Stimulated activated naive CD4-positive, alpha-beta T cell (primary cell): ENCODE measurements around the gene ZNF738.

Experiments used
- DNase-seq, 6 experiments: peaks; one replicate each; lab custom pipeline; 2025; lab: John Stamatoyannopoulos, UW

ZNF738 gene

DNA sequence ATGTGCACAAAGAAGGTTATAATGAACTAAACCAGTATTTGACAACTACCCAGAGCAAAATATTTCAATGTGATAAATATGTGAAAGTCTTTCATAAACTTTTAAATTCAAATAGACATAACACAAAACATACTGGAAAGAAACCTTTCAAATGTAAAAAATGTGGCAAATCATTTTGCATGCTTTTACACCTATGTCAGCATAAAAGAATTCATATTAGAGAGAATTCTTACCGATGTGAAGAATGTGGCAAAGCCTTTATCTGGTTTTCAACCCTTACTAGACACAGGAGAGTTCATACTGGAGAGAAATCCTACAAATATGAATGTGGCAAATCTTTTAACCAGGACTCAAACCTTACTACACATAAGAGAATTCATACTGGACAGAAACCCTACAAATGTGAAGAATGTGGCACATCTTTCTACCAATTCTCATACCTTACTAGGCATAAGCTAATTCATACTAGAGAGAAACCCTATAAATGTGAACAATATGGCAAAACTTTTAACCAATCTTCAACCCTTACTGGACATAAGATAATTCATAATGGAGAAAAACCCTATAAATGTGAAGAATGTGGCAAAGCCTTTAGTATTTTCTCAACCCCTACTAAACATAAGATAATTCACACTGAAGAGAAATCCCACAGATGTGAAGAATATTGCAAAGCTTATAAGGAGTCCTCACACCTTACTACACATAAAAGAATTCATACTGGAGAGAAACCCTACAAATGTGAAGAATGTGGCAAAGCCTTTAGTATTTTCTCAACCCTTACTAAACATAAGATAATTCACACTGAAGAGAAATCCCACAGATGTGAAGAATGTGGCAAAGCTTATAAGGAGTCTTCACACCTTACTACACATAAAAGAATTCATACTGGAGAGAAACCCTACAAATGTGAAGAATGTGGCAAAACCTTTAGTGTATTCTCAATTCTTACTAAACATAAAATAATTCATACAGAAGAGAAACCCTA lies 64.5 kb downstream of the ZNF738 start:
- DNase-seq: no peak
